HG02588 (cell line): Measurements from ENCODE around the gene UBR4.
"Not testable (repeated sequence)": the region's sequence is repeated elsewhere in the genome, so short reads cannot be mapped to it uniquely, and the experiment has no call there.

Experiments used
- ATAC-seq: cut with Tn5 transposase; IDR thresholded peaks from one replicate; pipeline ENCODE4 v1.9.1; 2021; ENCODE audit warnings: mild to moderate bottlenecking, moderate library complexity; ENCODE audit not compliant: unreplicated experiment

The UBR4 gene

DNA sequence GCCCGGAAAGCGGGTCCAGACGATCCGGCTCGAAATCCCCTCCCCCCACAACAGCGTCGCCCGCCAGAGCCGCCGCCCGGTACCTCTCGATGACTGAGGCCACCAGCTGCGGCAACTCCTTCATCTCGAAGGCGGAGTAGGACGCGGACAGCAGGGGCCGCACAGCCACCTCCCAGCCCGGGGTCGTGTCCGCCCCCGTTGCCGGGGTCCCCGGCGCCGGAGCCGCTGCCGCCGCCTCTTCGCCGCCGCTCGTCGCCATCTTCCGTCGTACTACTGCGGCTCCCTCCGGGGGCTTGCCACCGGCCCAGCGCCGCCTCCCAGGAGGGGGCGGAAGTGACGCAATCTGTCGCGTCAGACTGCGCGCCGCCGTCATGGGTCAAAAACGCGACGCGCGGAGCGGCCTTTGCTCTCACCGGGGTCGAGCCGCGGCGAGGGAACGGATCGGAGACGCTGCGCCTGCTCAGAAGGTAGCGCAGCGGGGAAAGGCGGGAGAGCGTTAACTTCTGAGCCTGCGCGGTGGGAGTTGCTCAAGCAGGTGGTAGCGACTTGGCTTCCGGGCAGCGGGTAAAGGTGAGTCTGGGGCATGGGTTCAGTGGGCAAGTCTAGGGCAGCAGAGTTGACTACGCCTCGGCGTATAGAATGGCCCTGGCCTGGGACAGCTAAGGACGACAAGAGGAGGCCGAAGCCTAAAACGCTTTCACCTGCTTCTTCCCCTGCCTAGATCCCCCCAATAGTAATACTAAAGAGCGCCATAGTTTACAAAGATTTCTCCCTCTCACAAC is at the start of gene UBR4:
Gene UBR4, minus strand, starts transcription at position 277 of the 782 bp plus-strand sequence. Its CDS starts 18 bp downstream, at position 259.
- peak; percentile 84 for ATAC-seq

DNA sequence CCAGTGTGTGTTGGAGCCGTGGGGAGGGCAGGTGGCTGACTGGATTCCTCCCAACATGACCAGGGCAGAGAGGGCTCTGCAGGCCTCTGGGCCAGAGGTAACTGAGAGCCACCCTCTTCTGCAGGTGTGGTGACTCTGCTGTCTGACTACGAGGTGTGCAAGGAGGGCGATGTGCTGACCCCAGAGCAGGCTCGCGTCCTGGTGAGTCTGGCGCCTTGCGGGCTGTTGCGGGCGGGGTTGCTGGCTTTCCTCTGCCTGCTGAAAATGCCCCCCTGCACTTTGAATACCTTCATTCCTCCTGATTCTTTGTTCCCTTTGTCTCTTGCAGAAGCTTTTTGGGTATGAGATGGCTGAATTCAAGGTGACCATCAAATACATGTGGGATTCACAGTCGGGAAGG is 48.3 kb upstream of the UBR4 start:
- no peak for ATAC-seq

GRCh38 chr1:19257178-19257914 is 47.3 kb upstream of the UBR4 start:
- no peak for ATAC-seq

DNA sequence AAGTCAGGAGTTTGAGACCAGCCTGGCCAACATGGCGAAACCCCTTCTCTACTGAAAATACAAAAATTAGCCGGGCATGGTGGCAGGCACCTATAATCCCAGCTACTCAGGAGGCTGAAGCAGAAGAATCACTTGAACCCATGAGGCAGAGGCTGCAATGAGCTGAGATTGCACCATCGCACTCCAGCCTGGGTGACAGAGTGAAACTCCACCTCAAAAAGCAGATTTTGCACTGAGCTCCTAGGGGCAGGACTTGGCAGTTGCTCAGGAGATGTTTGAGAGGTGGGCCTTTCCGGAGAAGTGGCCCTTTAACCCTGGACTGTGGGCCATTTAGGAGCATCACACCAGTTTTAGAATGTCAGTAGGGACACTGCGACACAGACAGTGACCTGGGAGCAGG is 46.2 kb upstream of the UBR4 start:
- not testable (repeated sequence) for ATAC-seq

- ATAC-seq, result no peak
Observed at GRCh38 chr1:19255288-19255687, 45.2 kb upstream of the UBR4 start.

- ATAC-seq, result no peak
Observed at GRCh38 chr1:19254416-19254815, 44.4 kb upstream of the UBR4 start.

DNA sequence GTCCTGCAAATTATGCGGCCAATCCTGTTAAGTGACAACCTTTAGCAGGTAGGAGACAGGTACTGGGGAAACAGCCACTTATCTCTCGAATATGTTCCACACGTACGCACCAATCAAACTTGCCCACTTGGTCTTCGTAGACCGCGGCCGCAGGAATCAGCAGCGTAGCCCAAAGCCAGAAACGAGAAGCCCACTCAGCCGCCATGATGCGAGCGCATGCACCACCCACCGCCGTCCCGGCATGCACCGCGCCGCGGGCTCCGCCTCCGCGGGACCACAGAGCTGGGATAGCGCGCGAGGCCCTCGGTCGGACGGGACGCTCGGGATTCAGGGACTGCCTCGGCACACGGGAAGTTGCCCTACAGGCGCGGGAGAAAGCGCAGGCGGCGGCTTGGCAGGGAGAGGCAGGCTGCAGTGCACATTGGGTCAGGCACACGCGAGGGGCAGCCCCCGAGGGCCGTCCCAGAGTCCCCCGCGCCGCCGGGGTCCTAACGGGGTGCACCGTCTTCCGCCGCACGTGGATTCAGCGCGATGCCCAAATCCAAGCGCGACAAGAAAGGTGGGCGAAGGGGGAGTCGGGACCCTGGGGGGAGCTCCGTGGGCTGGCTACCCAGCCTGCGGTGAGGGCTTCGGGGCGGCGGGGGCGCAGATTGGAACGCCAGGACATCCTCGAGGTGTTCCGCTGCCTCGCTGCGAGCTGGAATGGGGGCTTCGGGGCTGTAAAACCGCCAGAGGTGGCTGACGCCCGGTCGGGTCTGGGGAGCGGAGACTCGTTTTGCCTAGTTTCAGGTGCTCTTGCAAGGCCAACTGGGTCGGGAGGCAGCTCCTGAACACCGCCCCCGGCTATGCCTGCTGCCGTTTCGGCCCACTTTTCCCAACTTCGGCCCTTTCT is 41.5 kb upstream of the UBR4 start, which contains the start of the genes EMC1 and MRTO4:
Gene EMC1, minus strand, starts transcription at position 220 of the 892 bp plus-strand sequence. Its CDS starts 15 bp downstream, at position 205.
Gene MRTO4, plus strand, starts transcription at position 501 of the 892 bp plus-strand sequence. Its CDS starts 31 bp downstream, at position 532.
- ATAC-seq, result peak; percentile 84

GRCh38 chr1:19250629-19251304 is 40.7 kb upstream of the UBR4 start:
- ATAC-seq, result no peak

- ATAC-seq, result no peak
Observed at GRCh38 chr1:19240673-19241538, 30.8 kb upstream of the UBR4 start.

GRCh38 chr1:19239876-19240275 is 29.8 kb upstream of the UBR4 start:
- ATAC-seq, result no peak

DNA sequence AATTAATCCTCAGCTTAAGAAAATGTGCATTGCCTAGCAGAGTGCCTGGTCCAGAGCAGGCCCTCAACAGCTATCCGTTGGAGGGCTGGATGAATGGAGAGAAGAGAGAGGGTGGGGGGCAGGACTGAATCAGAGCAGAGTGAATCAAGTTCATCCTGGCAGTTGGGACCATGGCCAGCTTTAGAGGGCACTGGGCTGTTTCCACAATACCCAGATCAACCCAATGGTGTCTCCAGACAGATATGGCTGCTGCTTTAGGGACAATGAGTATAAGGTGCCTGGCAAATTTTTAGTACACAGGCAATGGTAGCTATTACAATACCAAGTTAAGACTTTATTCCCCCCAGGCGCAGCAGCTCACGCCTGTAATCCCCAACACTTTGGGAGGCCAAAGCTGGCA is 24.2 kb upstream of the UBR4 start:
- no peak for ATAC-seq

DNA sequence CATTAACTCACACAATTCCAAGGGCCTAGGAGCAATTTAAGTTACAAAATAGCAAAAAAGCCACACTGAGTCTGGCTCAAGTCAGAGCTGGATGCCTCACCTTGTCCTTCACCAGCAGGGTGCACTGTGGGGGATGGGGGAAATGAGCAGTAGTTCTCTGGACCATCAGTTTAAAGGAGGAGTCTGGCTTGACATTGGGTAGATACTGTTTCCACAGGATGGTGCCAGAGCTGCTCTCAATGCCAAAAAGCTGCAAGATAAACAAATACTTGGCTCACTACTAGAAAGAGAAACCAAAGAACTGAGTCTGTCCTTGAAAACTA is 22.4 kb upstream of the UBR4 start:
- ATAC-seq, result no peak

- not testable (repeated sequence) for ATAC-seq
Observed at GRCh38 chr1:19231736-19232523, 21.9 kb upstream of the UBR4 start.

GRCh38 chr1:19229828-19230325 is 19.8 kb upstream of the UBR4 start:
- ATAC-seq, result no peak

- no peak for ATAC-seq
Observed at GRCh38 chr1:19229229-19229628, 19.2 kb upstream of the UBR4 start.

DNA sequence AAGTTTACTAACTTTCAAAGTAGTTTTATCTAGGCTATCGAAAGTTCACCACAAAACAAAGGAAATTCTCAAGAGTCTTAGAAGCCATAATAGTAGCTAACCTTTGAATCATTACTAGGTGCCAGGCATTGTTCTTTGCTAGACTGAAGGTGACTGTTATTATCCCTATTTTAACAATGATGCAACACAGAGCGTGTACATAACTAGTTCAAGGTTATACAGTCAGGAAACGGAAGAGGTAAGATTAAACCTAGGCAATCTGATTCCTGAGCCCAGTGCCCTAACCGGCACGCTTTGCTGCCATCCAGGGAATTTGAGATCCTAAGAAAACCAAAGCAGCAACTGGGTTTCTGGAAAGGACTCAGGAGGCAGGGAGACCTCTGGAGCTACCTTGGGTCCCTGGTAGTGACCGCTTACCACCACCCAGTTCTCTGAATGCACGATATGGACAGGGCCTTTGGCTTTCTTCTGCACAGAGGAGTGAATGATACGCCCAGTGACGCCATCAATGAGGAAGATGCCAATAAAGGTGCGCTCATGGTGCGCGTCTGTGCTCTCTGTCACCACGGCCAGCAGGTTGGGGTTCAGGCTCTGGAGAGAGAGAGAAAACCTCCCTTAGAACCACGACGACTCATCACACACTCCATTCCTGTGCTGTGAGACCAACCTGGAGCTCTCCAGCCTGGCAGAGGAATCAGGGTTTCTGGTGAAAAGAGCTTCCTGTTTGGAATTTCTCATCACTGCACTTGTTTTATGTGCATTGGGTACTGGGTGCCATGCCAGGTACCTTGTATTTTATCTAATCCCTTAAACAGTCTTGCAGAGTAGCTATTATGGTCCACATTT is 13.1 kb upstream of the UBR4 start:
- no peak for ATAC-seq

DNA sequence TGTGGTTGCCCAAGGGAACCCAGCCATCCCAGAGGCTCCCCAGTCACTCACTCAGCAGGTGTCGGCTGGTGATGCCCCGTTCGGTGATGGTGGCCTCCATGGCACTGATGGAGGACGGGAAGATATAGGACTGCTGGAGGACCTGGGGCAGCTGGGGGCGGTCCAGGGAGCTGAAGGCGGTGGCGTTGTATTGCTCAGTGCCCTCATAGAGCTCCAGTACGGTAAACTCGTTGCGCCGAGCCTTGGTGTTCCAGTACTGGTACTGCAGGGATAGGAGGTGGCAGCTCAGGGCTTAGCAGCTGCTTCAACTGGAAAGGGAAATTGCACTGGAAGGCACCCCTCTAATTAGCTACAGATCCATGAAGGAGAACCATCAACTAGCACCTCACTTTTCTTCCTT is 12.5 kb upstream of the UBR4 start:
- ATAC-seq, result no peak

DNA sequence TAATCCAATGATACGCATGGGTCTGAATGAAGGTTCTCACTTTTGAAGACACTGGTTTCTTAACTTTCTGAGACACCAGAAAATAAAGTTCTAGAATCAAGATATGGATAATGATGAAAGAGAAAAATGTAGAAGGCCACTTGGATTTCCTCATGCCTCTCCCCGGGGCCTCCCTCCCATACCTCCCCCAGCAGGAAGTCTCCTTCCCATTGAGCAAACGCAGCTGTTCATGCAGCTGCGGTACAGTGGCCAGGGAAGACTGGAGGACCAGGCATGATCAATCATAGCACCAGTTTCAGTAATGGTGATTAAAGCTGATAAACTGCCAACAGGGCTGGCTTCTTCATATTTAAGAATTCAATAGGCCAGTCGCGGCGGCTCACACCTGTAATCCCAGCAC is 10.9 kb upstream of the UBR4 start:
- ATAC-seq, result no peak
